HepG2 (cell line): ENCODE results near the gene LRRC74B. TPM values are rescaled to one million over a fixed set of nuclear protein-coding genes. Genes with fewer than 3 reads are reported as not detected.

Experiments used
- ARNT ChIP-seq: fragments of 450-650 bp; IDR thresholded peaks from 2 replicates; pipeline ENCODE4 v1.6.1; 2017
- KIAA2018 ChIP-seq: sonication (generic); formaldehyde crosslinking; IDR thresholded peaks from 2 replicates; pipeline ENCODE4 v1.5.0; 2020; ENCODE audit warnings: mild to moderate bottlenecking, missing genetic modification reagents, borderline replicate concordance
- PHB2 ChIP-seq: fragments of 450-650 bp; IDR thresholded peaks from 2 replicates; pipeline ENCODE4 v1.6.1; 2018; ENCODE audit not compliant: partially characterized antibody
- SOX13 ChIP-seq, 3 experiments: fragments of 450-650 bp in 1 of 3; sonication (generic) in 1 of 3; formaldehyde crosslinking in 1 of 3; IDR thresholded peaks in 2 of 3; conservative IDR thresholded peaks in 1 of 3; 2 replicates each; pipeline versions ENCODE4 v1.5.0 to v1.6.1; 2016 to 2020; ENCODE audit warnings: antibody characterized with exemption in 1 of 3, mild to moderate bottlenecking in 1 of 3, missing compliant biosample characterization in 1 of 3, missing genetic modification reagents in 1 of 3, moderate library complexity in 1 of 3
- ZNF773 ChIP-seq: sonication (generic); formaldehyde crosslinking; IDR thresholded peaks from 2 replicates; pipeline ENCODE4 v1.4.0; 2020; ENCODE audit warnings: missing genetic modification reagents, borderline replicate concordance
- polyA plus RNA-seq, 8 experiments: library from polyadenylated mRNA; depleted of rRNA in 3 of 8; stranded (reverse) in 7 of 8; unstranded in 1 of 8; fragments of >200 nt; fragmentation: Illumina TruSeq in 4 of 8; extraction: Trizol in 4 of 8; gene quantifications; 2 replicates each; pipeline versions ENCODE4 v1.2.1 to v1.2.3, GENCODE V29; 2011 to 2016; ENCODE audit warnings: low read depth in 4 of 8, missing spikeins in 1 of 8, mixed read lengths in 1 of 8; ENCODE audit not compliant: insufficient read depth in 1 of 8
- total RNA-seq, 5 experiments: library from RNA; depleted of rRNA; stranded (reverse); fragments of >200 nt; fragmentation: Illumina TruSeq; extraction: Trizol; gene quantifications; 2 replicates each; pipeline ENCODE4 v1.2.3, GENCODE V29; 2016; ENCODE audit warnings: low read depth in 1 of 5
- TF ChIP-seq, protein P1 (sequence below): sonication (generic); formaldehyde crosslinking; IDR thresholded peaks from 2 replicates; pipeline ENCODE4 v1.4.0; 2020; ENCODE audit warnings: missing genetic modification reagents

The LRRC74B gene
- total and polyA plus RNA-seq, 2 of the 13 experiments (the other 11 are each of a cell fraction or from before 2014, with no cell fraction given) = not detected

GRCh38 chr22:21015466-21016006, 30.2 kb upstream of the LRRC74B start (continued):
- TF ChIP-seq KIAA2018 (CRISPR knock-in tag) = no peak
- no peak for TF ChIP-seq PHB2
- TF ChIP-seq, protein P1, sequence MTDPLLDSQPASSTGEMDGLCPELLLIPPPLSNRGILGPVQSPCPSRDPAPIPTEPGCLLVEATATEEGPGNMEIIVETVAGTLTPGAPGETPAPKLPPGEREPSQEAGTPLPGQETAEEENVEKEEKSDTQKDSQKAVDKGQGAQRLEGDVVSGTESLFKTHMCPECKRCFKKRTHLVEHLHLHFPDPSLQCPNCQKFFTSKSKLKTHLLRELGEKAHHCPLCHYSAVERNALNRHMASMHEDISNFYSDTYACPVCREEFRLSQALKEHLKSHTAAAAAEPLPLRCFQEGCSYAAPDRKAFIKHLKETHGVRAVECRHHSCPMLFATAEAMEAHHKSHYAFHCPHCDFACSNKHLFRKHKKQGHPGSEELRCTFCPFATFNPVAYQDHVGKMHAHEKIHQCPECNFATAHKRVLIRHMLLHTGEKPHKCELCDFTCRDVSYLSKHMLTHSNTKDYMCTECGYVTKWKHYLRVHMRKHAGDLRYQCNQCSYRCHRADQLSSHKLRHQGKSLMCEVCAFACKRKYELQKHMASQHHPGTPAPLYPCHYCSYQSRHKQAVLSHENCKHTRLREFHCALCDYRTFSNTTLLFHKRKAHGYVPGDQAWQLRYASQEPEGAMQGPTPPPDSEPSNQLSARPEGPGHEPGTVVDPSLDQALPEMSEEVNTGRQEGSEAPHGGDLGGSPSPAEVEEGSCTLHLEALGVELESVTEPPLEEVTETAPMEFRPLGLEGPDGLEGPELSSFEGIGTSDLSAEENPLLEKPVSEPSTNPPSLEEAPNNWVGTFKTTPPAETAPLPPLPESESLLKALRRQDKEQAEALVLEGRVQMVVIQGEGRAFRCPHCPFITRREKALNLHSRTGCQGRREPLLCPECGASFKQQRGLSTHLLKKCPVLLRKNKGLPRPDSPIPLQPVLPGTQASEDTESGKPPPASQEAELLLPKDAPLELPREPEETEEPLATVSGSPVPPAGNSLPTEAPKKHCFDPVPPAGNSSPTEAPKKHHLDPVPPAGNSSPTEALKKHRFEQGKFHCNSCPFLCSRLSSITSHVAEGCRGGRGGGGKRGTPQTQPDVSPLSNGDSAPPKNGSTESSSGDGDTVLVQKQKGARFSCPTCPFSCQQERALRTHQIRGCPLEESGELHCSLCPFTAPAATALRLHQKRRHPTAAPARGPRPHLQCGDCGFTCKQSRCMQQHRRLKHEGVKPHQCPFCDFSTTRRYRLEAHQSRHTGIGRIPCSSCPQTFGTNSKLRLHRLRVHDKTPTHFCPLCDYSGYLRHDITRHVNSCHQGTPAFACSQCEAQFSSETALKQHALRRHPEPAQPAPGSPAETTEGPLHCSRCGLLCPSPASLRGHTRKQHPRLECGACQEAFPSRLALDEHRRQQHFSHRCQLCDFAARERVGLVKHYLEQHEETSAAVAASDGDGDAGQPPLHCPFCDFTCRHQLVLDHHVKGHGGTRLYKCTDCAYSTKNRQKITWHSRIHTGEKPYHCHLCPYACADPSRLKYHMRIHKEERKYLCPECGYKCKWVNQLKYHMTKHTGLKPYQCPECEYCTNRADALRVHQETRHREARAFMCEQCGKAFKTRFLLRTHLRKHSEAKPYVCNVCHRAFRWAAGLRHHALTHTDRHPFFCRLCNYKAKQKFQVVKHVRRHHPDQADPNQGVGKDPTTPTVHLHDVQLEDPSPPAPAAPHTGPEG = no peak
- no peak for TF ChIP-seq SOX13 (IDR thresholded peaks at IDR 0.05)
- TF ChIP-seq SOX13 (CRISPR knock-in tag; conservative IDR thresholded peaks at IDR 0.05 in 1 of 2, IDR thresholded peaks at IDR 0.05 in 1 of 2) = no peak
- TF ChIP-seq ARNT = no peak
- no peak for TF ChIP-seq ZNF773 (CRISPR knock-in tag)
